Superior temporal gyrus (tissue), 1 donor: ENCODE data around the gene KIZ.
"Not testable (repeated sequence)": the region's sequence is repeated elsewhere in the genome, so short reads cannot be mapped to it uniquely, and the experiment has no call there.

Source experiments
- DNase-seq: peaks from one replicate; pipeline ENCODE4 v3.0.0-alpha.2; 2016; ENCODE audit errors: extremely low spot score

The KIZ gene

DNA sequence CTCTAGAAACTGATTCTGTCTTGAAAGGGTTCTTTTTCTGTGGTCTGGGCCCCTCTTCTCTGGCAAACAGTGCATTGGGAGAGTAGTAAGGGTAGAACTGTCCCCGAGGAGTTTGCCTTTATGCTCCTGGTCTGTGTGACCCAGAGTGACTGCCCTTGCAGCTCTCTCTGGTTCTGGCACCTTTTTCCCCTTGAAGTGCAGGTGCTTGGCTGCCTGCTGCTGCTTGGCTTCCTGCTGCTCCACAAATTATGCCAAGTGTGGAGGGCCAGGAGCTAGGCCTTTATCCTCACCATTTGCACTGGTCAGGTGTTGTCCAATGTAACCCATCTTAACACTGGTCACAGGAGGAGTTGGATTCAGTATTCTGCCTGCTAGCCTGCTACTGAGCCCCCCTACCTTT lies 11.2 kb downstream of the KIZ start:
- no peak for DNase-seq

DNA sequence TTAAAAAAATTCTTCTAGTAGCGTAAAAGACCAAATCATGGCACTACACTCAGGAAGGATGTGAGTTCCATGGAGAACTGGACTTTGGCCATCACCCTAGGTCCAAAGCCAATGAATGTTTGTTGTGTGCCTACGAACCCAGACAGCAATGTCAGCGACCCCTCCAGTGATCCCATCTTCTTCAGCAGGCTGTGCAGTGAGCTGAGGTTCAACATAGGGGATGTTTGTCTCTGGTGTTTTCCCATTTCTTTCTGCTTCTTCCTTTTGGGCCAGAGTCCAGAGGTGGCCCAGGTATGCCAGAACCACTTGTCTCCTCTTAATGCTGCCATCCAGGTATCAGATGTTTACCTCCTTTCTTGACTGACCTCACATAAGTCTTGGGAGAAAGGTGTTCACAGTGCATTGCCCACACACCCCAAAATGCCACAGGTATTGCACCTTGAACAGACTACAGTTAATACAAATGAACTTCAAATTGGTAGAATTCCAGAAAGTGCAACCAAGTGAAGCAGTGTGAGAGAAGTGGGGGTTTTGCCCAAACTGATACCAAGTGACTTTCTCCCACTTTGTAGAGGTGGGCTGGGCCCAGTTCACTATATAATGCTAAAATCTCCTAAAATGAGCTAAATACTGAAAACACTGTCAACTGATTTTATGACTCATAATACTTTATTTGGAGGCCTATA lies 14.1 kb downstream of the KIZ start:
- no peak for DNase-seq

DNA sequence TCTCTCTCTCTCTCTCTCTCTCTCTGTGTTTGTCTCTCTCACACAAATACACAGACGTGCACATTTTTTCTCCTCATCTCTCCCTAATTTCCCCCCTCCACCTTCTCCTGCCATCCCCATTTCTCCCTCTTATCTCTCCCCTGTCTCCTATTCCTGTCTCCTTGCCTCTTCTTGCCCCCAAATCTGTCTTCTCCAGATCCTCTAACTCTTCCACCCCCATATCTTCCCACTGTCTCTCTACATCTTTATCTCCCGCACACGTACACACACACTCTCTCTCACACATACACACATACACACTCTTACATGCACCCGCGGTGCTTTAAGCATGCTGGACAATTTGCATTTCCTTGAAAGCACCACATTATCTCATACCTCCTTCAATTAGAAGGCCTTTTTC lies 15.9 kb downstream of the KIZ start:
- no peak for DNase-seq

DNA sequence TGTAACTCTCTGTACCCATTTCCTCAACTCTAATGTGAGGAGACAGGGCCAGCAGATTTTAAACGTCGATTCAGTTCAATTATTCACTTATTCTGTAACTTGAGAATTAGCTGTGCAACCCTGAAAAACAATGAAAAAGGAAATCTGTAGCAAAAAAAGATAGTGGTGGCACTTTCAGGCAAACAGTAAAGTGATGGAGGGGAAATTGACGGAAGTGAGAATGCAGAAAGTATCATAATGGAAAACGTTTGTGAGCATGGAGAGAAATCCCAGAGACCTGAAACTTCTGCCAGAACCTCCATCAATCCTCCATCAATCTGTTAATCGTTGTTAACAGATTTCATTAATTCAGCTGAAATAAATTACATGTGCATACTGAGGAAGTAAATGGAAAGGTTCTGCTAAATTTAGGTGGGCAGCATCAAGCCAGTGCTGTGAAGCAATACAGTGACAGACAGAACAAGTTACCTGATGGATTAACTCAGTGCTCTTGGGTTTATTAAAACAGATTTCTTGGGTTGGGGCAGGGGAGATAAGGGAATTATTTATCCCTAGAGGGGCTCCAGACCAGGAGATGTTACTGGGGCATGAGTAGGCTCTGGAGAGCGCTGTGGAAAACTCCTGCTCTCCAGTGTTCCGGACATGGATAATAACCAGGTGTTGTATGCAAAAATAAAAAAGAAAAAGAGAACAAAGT lies 17.5 kb downstream of the KIZ start:
- no peak for DNase-seq

DNA sequence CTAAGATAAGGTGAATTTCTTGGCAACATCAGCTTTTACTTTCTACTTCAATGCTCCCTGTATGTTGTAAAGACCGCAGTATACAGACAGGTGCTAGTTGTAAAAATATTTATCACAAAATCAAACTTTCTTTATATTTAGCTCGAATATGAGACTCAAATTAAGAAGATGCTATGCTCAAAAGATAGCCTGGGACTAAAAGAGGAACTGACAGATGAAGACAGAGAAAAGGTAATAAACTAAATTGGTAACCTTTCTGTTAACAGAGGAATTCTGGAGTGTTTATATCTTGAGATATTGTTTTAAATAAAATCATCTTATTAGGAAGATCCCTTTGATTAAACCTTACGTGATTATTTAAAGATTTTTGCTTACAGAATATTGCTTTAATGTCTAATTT lies 19.5 kb downstream of the KIZ start:
- DNase-seq = no peak

DNA sequence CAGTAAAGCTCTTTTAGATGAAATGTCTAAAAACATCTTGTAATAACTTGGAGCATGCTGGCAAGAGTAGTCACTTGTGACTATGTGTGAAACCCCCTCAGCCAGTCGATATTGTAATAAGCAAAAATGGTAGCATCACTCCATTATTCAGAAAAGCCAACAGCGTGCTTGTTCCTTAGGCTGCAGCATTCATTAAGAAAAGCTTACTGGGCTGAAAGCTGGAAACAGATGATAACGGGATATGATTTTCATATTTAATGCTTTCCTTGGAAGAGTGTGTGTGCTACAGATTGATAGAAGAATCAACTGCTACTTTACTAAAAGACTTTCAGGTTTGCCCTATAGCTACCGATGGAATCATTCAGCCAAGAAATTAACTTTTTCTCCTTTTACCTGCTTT lies 20.3 kb downstream of the KIZ start:
- DNase-seq = no peak

DNA sequence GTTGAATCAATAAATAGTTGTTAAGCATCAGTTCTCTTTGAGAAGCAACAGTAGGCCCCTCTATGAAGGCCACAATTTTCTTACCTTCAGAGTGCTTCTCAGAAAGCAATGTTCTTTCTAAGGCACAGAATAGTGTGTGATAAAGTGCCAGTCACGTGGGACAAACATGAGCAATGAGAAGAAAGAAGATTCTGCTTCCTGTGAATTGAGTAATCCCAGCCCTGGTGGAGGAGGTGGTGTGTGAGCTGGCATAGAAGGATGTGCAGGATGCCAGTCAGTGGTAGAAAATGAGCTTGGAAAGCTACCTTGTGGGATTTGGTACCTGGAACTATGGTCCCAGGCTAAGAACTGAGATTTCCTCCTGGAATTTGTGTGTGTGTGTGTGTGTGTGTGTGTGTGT lies 21.7 kb downstream of the KIZ start:
- DNase-seq = no peak

DNA sequence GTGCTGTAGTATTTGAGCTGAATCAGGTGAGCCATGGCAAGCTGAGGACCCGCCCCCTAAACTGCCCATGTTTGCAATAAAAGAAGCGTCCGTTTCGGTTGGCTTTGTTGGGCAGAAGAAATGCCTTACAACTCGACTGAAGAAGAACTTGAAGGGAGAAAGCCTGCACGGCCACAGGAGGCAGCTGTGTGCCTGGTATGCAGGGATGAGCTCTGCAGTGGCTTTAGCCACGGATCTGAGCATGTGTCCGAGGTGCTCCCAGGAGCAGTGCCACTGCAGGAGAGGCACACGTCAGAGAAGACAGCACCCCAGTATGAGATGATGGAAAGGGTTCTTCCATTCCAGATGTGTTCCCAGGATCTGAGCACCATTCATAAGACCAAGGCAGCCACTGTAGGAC lies 23.5 kb downstream of the KIZ start:
- DNase-seq = no peak

DNA sequence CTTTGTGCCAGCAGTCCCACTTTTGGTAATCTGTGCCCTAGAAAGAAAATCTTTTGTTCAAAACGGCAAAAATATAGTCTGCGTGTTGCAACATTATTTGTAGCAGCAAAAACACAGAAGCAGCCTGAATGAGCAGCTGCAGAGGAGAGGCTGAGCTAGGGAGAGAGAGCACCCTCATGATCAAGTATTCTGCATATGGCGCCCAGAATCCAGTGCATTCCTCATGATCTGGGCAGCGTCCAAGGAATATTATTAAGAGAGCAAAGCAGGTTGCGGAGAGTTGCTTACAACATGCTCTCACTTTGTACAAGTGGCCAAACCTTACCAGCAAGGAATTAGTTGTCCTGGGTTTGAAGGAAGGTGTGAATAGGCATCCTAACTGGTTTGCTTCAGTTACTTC lies 25.9 kb downstream of the KIZ start:
- DNase-seq = no peak

DNA sequence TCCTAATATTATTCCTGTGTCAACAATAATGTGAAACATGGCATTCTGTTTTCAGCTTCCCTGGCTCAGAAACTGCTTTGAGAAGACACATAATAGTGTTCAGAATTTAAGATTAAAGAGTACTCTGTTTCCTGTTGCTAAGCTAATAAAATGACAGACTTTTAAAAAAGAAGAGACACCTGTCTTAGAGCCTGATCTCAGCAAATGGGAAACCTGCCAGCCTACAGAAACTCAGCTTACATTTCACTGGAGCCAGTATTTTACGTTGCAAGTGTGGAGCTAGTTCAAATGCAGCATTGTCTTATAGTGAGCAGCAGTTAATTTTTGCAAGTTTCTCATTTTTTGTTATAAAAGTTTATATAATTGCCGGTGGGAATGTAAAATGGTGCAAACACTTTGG lies 28.8 kb downstream of the KIZ start:
- DNase-seq = no peak

DNA sequence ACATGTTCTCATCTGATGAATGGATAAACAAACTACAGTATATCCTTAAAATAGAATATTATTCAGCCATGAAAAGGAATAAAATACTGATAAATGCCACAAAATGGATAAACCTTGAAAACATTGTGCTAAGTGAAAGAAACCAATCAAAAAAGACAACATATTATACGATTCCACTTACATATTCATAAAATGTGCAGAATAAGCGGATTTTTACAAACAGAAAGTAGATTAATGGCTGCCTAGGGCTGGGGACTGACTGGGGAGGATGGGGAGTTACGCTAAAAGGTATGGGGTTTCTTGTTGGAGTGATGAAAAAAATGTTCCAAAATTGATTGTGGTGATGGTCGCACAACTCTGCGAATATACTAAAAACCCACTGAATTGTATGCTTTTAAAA lies 29.4 kb downstream of the KIZ start:
- DNase-seq = no peak

DNA sequence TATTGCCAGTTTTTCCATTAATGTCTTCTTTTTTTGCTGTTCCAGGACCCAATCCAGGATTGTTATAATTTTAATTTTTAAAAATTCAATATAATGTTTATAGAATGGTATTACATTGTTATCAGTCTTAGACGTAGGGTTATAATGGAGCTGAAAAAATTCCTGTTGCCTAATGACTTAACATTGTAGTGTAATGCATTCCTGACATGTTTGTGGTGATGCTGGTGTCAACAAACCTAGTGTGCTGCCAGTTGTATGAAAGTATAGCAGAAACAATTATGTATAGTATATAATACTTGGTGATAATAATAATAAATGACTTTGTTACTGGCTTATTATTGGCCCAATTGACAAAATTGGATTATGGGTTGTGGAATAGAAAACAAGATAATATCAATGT lies 30.4 kb downstream of the KIZ start:
- no peak for DNase-seq

DNA sequence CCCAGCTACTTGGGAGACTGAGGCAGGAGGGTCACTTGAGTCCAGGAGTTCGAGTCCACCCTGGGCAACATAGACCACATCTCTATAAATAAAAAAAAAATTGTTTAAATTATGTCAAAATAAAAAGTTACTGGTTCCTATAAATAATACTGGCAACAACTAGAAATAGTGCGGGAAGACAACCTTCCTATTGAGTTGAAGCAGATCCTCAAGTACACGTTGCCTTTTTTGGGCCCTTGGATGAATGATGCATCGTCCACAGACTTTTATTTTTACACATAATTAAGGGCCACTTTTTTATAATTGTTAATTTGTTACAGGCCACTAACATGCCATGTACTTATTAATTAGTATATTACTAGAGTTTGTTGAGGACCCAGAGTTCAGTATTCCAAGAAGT lies 31.1 kb downstream of the KIZ start:
- DNase-seq = no peak

DNA sequence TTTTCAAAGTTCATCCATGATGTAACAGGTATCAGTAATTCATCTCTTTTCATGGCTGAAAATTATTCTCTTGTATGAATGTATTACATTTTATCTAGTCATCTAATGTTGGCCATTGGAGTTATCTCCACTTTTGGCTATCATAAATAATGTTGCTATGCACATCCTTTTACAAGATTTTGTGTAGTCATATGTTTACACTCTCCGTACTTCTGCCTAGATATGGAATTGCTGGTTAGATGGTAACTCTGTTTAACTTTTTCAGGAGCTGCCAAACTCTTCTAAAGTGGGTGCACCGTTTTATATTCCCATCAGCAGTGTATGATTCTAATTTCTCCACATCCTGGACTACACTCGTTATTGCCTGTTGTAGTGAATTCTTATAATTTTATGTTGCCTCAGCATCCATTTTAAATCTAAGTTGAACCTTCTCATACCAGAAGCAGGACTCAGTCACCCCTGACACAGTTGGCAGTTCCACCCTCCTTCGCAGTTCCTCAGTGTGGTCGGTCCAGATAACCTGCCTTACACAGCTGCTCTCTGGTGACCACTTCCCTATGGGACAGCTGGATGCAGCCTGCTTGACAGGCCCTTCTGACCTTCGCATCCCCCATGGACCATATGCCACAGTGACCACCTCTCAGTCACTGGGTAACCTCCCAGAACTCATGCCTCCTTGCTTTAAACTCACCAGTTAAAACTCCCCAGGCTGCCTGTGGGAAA lies 33.9 kb downstream of the KIZ start:
- DNase-seq = no peak

DNA sequence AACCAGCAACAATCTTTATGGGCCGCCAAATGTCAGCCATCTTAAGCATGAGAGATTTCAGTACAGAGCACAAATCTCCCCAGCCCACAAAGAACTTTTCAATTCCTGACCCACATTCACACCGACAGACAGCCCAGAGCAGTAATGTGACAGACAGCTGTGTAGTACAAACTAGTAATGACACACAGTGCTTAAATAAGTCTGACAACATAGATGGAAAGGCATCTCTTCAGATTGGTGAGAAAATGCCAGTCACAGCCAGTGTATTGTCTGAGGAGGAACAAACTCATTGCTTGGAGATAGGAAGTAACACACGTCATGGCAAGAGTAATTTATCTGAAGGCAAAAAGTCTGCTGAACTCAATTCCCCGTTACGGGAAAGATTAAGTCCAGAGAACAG lies 36.0 kb downstream of the KIZ start:
- DNase-seq = no peak

DNA sequence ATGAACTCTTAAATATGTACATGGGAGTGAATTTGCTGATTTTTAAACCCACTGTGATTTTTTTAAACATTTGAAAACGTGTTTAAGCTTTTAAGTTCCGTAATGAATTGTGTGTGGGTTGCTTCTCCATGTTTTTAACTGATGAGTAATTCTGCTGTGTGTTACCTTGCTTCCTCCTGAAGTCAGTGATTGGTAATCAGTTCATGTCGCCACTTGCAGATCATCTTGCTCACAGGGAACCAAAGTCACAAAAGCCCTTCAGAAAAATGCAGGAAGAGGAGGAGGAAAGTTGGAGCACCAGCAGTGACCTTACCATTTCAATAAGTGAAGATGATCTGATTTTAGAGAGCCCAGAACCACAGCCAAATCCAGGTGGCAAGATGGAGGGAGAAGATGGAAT lies 36.7 kb downstream of the KIZ start:
- DNase-seq = no peak

DNA sequence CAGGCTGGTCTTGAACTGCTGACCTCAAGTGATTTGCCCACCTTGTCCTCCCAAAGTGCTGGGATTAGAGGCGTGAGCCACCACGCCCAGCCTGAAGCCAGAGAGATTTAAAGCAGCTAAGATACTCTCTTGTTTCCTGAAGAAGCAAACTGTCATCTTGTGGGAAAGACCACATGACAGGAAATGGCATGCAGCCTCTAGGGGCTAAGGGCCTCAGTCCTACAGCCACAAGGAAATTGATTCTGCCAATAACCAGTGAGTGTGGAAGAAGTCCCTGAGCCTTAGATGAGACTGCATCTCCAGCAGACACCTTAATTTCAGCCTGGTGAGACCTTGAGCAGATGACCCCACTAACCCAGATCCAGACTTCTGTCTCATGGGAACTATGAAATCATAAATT lies 40.9 kb downstream of the KIZ start:
- DNase-seq = no peak

DNA sequence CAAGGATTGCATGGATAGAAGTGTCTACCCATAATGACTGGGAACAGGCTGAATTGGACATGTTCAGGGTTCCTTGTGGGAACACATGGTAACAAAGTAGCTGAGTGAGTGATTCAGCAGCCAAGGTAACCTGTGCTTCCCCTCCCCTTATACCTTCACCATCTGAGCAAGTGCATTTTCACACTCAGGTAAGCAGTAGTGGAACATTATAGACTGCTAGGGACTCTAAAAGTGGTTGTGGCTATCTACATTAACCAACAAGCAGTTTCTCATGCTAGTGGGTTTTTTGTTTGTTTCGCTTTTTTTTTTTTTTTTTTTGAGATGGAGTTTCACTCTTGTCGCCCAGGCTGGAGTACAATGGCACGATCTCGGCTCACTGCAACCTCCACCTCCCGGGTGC lies 41.4 kb downstream of the KIZ start:
- DNase-seq = no peak

DNA sequence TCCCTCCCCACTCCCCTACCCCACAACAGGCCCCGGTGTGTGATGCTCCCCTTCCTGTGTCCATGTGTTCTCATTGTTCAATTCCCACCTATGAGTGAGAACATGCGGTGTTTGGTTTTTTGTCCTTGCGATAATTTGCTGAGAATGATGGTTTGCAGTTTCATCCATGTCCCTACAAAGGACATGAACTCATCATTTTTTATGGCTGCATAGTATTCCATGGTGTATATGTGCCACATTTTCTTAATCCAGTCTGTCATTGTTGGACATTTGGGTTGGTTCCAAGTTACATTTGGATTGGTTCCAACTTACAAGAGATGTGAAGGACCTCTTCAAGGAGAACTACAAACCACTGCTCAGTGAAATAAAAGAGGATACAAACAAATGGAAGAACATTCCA lies 42.2 kb downstream of the KIZ start:
- not testable (repeated sequence) for DNase-seq

DNA sequence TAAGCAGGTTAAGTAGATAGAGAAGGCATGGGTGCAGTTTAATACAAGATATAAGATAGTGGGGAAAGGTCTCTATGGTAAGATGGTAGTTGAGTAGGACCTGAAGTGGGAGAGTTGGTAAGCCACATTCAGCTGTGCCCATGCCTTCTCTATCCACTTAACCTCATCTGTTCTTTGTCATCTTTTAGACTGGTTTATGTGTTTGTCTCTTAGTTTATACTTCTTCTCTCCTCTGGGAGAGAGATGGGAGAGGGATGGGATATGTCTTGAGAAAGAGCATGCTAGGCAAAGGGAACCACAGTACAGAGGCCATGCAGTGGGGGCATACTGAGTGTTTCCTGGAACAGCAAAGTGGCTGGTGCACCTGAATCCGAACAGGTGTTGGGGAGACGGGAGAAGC lies 46.7 kb downstream of the KIZ start:
- DNase-seq = no peak

DNA sequence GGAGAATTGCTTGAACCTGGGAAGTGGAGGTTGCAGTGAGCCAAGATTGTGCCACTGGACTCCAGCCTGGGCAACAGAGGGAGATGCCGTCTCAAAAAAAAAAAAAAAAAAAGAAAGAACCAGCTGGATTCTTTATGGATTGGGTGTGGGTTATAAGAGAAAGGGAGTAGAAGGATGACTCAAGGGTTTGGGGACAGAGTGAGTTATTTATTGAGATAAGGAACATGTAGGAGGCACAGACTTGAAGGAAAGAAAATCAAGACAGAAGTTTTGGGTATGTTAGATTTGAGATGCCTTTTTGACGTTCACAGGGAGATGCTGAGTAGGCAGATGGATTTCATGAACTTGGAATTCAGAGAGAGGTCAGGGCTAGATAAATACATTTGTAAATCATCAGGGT lies 47.6 kb downstream of the KIZ start:
- DNase-seq = no peak

DNA sequence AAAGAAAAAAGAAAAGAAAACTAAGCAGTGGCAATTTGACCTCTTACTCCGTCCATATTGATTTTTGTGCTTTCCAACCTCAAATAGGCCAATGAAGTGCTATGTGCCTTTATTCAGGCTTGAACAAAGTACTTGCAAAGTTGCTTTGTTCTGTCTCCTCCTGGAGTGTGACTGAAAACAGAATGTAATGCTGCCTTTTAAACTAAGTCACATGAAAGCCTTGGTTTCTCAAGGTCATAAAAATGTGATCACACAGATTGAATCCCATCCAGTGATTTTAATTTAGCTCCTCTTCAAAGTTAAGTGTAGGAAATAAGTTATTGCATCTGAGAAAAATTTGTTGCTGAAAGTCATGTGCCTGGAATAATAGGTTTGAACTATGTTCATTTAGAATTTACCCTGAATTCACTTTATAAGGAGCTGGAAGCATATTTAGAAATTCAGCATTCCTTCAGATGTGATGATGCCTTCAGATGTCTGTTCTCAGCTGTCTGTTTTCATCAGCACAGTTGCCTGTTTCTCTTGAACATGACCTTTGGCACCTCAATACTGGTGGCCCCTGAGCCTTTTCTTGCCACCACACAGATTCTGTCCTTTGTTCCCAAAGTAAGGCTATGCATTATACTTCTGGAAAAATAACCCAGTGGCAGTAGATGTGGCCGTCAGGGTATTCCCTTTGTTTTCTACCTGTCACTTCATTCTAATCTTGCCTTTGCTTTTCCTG lies 48.8 kb downstream of the KIZ start:
- no peak for DNase-seq

DNA sequence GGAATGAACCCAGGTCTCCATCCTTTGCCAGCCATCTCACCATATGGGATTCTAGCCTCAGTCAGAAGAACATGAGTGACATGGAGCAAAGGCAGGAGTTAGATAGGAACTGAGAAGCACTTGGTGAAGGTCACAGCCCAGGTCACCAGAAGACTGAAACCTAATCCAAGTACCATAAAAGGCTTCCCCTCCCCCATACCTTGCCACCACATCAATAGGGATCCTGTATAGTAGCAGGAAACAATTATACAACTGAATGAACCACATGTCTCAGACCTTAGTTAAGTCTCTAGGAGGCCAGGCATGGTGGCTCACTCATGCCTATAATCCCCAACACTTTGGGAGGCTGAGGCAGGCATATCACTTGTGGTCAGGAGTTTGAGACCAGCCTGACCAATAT lies 49.6 kb downstream of the KIZ start:
- no peak for DNase-seq
